Hepatocyte (in vitro differentiated cells): ENCODE measurements around the gene RALB. TPM values are rescaled to one million over a fixed set of nuclear protein-coding genes. Genes with fewer than 3 reads are reported as not detected.
A peak's percentile ranks its signal among the peaks of the same experiment; 100 is the strongest.

ENCODE experiments used
- DNase-seq: peaks from one replicate; pipeline ENCODE4 v3.0.0-alpha.2; 2016; ENCODE audit warnings: low spot score
- H2AFZ ChIP-seq: fragments of 200-600 bp; sonication (generic); 2 replicates; pipeline ENCODE4 v1.6.0; 2016; ENCODE audit warnings: antibody characterized with exemption, mild to moderate bottlenecking
- H3K27ac ChIP-seq: fragments of 200-600 bp; sonication (generic); 2 replicates; pipeline ENCODE4 v1.5.1; 2016; ENCODE audit warnings: mild to moderate bottlenecking
- H3K27me3 ChIP-seq: fragments of 200-600 bp; sonication (generic); 2 replicates; pipeline ENCODE4 v1.6.1; 2016
- H3K36me3 ChIP-seq: fragments of 200-600 bp; sonication (generic); replicated peaks from 2 replicates; pipeline ENCODE4 v1.5.1; 2016; ENCODE audit warnings: low read depth; ENCODE audit not compliant: insufficient read depth
- H3K4me1 ChIP-seq: fragments of 200-600 bp; sonication (generic); 2 replicates; pipeline ENCODE4 v1.5.1; 2016; ENCODE audit warnings: mild to moderate bottlenecking, moderate library complexity; ENCODE audit not compliant: insufficient read depth
- H3K4me2 ChIP-seq: fragments of 200-600 bp; sonication (generic); 2 replicates; pipeline ENCODE4 v1.6.0; 2016
- H3K4me3 ChIP-seq: fragments of 200-600 bp; sonication (generic); 2 replicates; pipeline ENCODE4 v1.5.1; 2016; ENCODE audit warnings: mild to moderate bottlenecking
- H3K79me2 ChIP-seq: fragments of 200-600 bp; sonication (generic); 2 replicates; pipeline ENCODE4 v1.6.0; 2017; ENCODE audit warnings: mild to moderate bottlenecking
- H3K9me2 ChIP-seq: fragments of 200-600 bp; sonication (generic); replicated peaks from 2 replicates; pipeline ENCODE4 v1.6.0; 2017; ENCODE audit warnings: mild to moderate bottlenecking; ENCODE audit not compliant: insufficient read depth
- H3K9me3 ChIP-seq: fragments of 200-600 bp; sonication (generic); 2 replicates; pipeline ENCODE4 v1.5.1; 2016; ENCODE audit warnings: low read depth, mild to moderate bottlenecking
- H4K20me1 ChIP-seq: fragments of 200-600 bp; sonication (generic); 2 replicates; pipeline ENCODE4 v1.6.0; 2016; ENCODE audit warnings: mild to moderate bottlenecking; ENCODE audit not compliant: insufficient read depth, poor library complexity, severe bottlenecking
- CTCF ChIP-seq: fragments of 200-600 bp; sonication (generic); IDR thresholded peaks from 2 replicates; pipeline ENCODE4 v1.5.1; 2016; ENCODE audit warnings: antibody characterized with exemption, mild to moderate bottlenecking; ENCODE audit not compliant: poor library complexity
- EZH2 ChIP-seq: fragments of 200-600 bp; sonication (generic); IDR thresholded peaks from 2 replicates; pipeline ENCODE4 v1.6.1; 2016; ENCODE audit warnings: antibody characterized with exemption, mild to moderate bottlenecking, borderline replicate concordance
- EZH2phosphoT487 ChIP-seq: fragments of 200-600 bp; sonication (generic); IDR thresholded peaks from one replicate; pipeline ENCODE4 v1.6.1; 2018; ENCODE audit warnings: antibody characterized with exemption, mild to moderate bottlenecking, low read depth, moderate library complexity; ENCODE audit not compliant: unreplicated experiment, severe bottlenecking
- WGBS: methylation state at CpG from one replicate; pipeline ENCODE4 v1.1.6; 2016; ENCODE audit warnings: low lambda C conversion rate; ENCODE audit errors: missing lambda C conversion rate; 5-methylcytosine and 5-hydroxymethylcytosine counted together
- polyA plus RNA-seq: library from polyadenylated mRNA; unstranded; fragments of >200 nt; fragmentation: Nextera tagmentation; extraction: Ambion mirVana; gene quantifications from 2 replicates; pipeline ENCODE4 v1.2.1, GENCODE V29; 2016
- total RNA-seq: library from RNA; depleted of rRNA; stranded (reverse); fragments of >200 nt; gene quantifications from 2 replicates; pipeline ENCODE4 v1.2.3, GENCODE V29; 2014

Gene RALB
- total and polyA plus RNA-seq, 2 experiments from 2014 or later = 68.2 to 74.4 TPM

- Histone ChIP-seq H3K27me3 (no peaks in the 10 kb centered on the region), H3K4me2 (no peak overlapping the region), H3K79me2 (no peaks in the 10 kb centered on the region)
Observed at GRCh38 chr2:120204417-120204816, 48.2 kb upstream of the RALB start.

GRCh38 chr2:120204945-120205670 lies 47.5 kb upstream of the RALB start:
- Histone ChIP-seq H2AFZ (no peak overlapping the region), H3K4me1 (no peaks in the 10 kb centered on the region), H3K4me2 (no peak overlapping the region), H3K27ac (no peak overlapping the region), H3K36me3 (no peaks in the 10 kb centered on the region), H3K4me3 (no peak overlapping the region), H3K9me2 (no peaks in the 10 kb centered on the region), H3K9me3 (no peaks in the 10 kb centered on the region), H3K79me2 (no peaks in the 10 kb centered on the region), H4K20me1 (no peaks in the 10 kb centered on the region), H3K27me3 (no peaks in the 10 kb centered on the region)
- 87% methylated on average over 12 of the region's 12 CpGs for WGBS
- no peak for DNase-seq
- TF ChIP-seq CTCF (no peak), EZH2phosphoT487 (no peak), EZH2 (no peak)

More at GRCh38 chr2:120204417-120204816, 48.2 kb upstream of the RALB start:
- Histone ChIP-seq H3K36me3 (no peaks in the 10 kb centered on the region), H4K20me1 (no peaks in the 10 kb centered on the region), H3K27ac (no peak overlapping the region), H3K9me3 (no peaks in the 10 kb centered on the region), H3K4me1 (no peaks in the 10 kb centered on the region), H3K4me3 (no peak overlapping the region), H2AFZ (no peak overlapping the region), H3K9me2 (no peaks in the 10 kb centered on the region)
- TF ChIP-seq EZH2 (no peak), EZH2phosphoT487 (no peak), CTCF (no peak)
- no peak for DNase-seq
- 63% methylated on average over 3 of the region's 3 CpGs for WGBS

- Histone ChIP-seq H3K4me1 (no peaks in the 10 kb centered on the region), H3K4me3 (no peak overlapping the region), H3K79me2 (no peaks in the 10 kb centered on the region), H3K4me2 (no peak overlapping the region), H3K27me3 (no peaks in the 10 kb centered on the region), H3K9me3 (no peaks in the 10 kb centered on the region), H2AFZ (no peak overlapping the region), H3K36me3 (no peaks in the 10 kb centered on the region), H3K27ac (no peak overlapping the region), H4K20me1 (no peaks in the 10 kb centered on the region), H3K9me2 (no peaks in the 10 kb centered on the region)
- TF ChIP-seq EZH2 = no peak
- peak; percentile 25 for TF ChIP-seq CTCF
- TF ChIP-seq EZH2phosphoT487 = no peak
- WGBS = 54% methylated on average over 8 of the region's 8 CpGs
- peak; percentile 69 for DNase-seq
Observed at GRCh38 chr2:120206022-120206581, 46.5 kb upstream of the RALB start.
